ENCODE data around the gene NIP7.
"Not testable (repeated sequence)": the region's sequence is repeated elsewhere in the genome, so short reads cannot be mapped to it uniquely, and the experiment has no call there.

The NIP7 gene

GRCh38 chr16:69338557-69339288, 849 bp upstream of the NIP7 start:
- Histone ChIP-seq H3K27me3 (ENCODE audit: insufficient read depth, low read length) (no peaks in the 10 kb centered on the region), H3K9me3 (ENCODE audit: low read length) (no peaks in the 10 kb centered on the region), H3K36me3 (ENCODE audit: insufficient read depth, low read length) (peaks cover 59% of the 10 kb centered on the region), H3K4me1 (ENCODE audit: insufficient read depth, low read length) (peaks cover 17% of the 10 kb centered on the region), H2AFZ (ENCODE audit: low read depth, low read length) (peak overlapping the region; percentile 55), H3K4me3 (ENCODE audit: low read length) (peak overlapping the region; percentile 80)

GRCh38 chr16:69340095-69340644, 598 bp downstream of the NIP7 start:
- Histone ChIP-seq H2AFZ (ENCODE audit: low read depth, low read length) (peak overlapping the region; percentile 6), H3K27me3 (ENCODE audit: insufficient read depth, low read length) (no peaks in the 10 kb centered on the region), H3K4me3 (ENCODE audit: low read length) (peak overlapping the region; percentile 80), H3K4me1 (ENCODE audit: insufficient read depth, low read length) (peaks cover 17% of the 10 kb centered on the region), H3K36me3 (ENCODE audit: insufficient read depth, low read length) (peaks cover 44% of the 10 kb centered on the region), H3K9me3 (ENCODE audit: low read length) (no peaks in the 10 kb centered on the region)

GRCh38 chr16:69344171-69344570, 4.6 kb downstream of the NIP7 start:
- H3K36me3 ChIP-seq (ENCODE audit: insufficient read depth, low read length): peaks cover 32% of the 10 kb centered on the region
- no peaks in the 10 kb centered on the region for H3K9me3 ChIP-seq (ENCODE audit: low read length)
- peaks cover 10% of the 10 kb centered on the region for H3K4me1 ChIP-seq (ENCODE audit: insufficient read depth, low read length)

GRCh38 chr16:69345923-69346322, 6.4 kb downstream of the NIP7 start:
- no peak overlapping the region for H2AFZ ChIP-seq (ENCODE audit: low read depth, low read length)
- no peaks in the 10 kb centered on the region for H3K27me3 ChIP-seq (ENCODE audit: insufficient read depth, low read length)
- peaks cover 39% of the 10 kb centered on the region for H3K36me3 ChIP-seq (ENCODE audit: insufficient read depth, low read length)
- H3K4me1 ChIP-seq (ENCODE audit: insufficient read depth, low read length): peaks cover under 1% of the 10 kb centered on the region
- H3K9me3 ChIP-seq (ENCODE audit: low read length): no peaks in the 10 kb centered on the region
- no peak overlapping the region for H3K4me3 ChIP-seq (ENCODE audit: low read length)

More at GRCh38 chr16:69344171-69344570, 4.6 kb downstream of the NIP7 start:
- Histone ChIP-seq H3K4me3 (ENCODE audit: low read length) (no peak overlapping the region), H2AFZ (ENCODE audit: low read depth, low read length) (no peak overlapping the region), H3K27me3 (ENCODE audit: insufficient read depth, low read length) (no peaks in the 10 kb centered on the region)

- Histone ChIP-seq H3K4me3 (ENCODE audit: low read length) (no peak overlapping the region), H2AFZ (ENCODE audit: low read depth, low read length) (no peak overlapping the region), H3K36me3 (ENCODE audit: insufficient read depth, low read length) (peaks cover 34% of the 10 kb centered on the region), H3K9me3 (ENCODE audit: low read length) (no peaks in the 10 kb centered on the region), H3K4me1 (ENCODE audit: insufficient read depth, low read length) (no peaks in the 10 kb centered on the region), H3K27me3 (ENCODE audit: insufficient read depth, low read length) (no peaks in the 10 kb centered on the region)
Measured at GRCh38 chr16:69346683-69347082, 7.1 kb downstream of the NIP7 start.

GRCh38 chr16:69348222-69348621, 8.7 kb downstream of the NIP7 start:
- H3K4me3 ChIP-seq (ENCODE audit: low read length): no peak overlapping the region
- H2AFZ ChIP-seq (ENCODE audit: low read depth, low read length): no peak overlapping the region
- H3K27me3 ChIP-seq (ENCODE audit: insufficient read depth, low read length): no peaks in the 10 kb centered on the region
- no peaks in the 10 kb centered on the region for H3K9me3 ChIP-seq (ENCODE audit: low read length)
- H3K4me1 ChIP-seq (ENCODE audit: insufficient read depth, low read length): no peaks in the 10 kb centered on the region
- peaks cover 28% of the 10 kb centered on the region for H3K36me3 ChIP-seq (ENCODE audit: insufficient read depth, low read length)

- Histone ChIP-seq H3K4me1 (ENCODE audit: insufficient read depth, low read length) (no peaks in the 10 kb centered on the region), H3K9me3 (ENCODE audit: low read length) (no peaks in the 10 kb centered on the region), H2AFZ (ENCODE audit: low read depth, low read length) (no peak overlapping the region), H3K27me3 (ENCODE audit: insufficient read depth, low read length) (no peaks in the 10 kb centered on the region), H3K4me3 (ENCODE audit: low read length) (no peak overlapping the region), H3K36me3 (ENCODE audit: insufficient read depth, low read length) (peaks cover 26% of the 10 kb centered on the region)
Measured at GRCh38 chr16:69349536-69349935, 10.0 kb downstream of the NIP7 start.

GRCh38 chr16:69350536-69351133, 11.1 kb downstream of the NIP7 start:
- H3K4me3 ChIP-seq (ENCODE audit: low read length): no peak overlapping the region
- H3K9me3 ChIP-seq (ENCODE audit: low read length): no peaks in the 10 kb centered on the region
- peaks cover 31% of the 10 kb centered on the region for H3K36me3 ChIP-seq (ENCODE audit: insufficient read depth, low read length)
- H2AFZ ChIP-seq (ENCODE audit: low read depth, low read length): no peak overlapping the region
- H3K27me3 ChIP-seq (ENCODE audit: insufficient read depth, low read length): no peaks in the 10 kb centered on the region
- H3K4me1 ChIP-seq (ENCODE audit: insufficient read depth, low read length): no peaks in the 10 kb centered on the region

- Histone ChIP-seq H3K27me3 (ENCODE audit: insufficient read depth, low read length) (no peaks in the 10 kb centered on the region), H3K4me1 (ENCODE audit: insufficient read depth, low read length) (no peaks in the 10 kb centered on the region), H3K9me3 (ENCODE audit: low read length) (no peaks in the 10 kb centered on the region), H3K4me3 (ENCODE audit: low read length) (no peak within 1 kb of the TSS), H3K36me3 (ENCODE audit: insufficient read depth, low read length) (peaks cover 38% of the 10 kb centered on the region), H2AFZ (ENCODE audit: low read depth, low read length) (no peak within 1 kb of the TSS)
Measured at GRCh38 chr16:69351309-69352027, 11.9 kb downstream of the NIP7 start, which contains the start of gene TMED6. Gene TMED6, minus strand, starts transcription at chr16:69351786. Its CDS starts 33 bp downstream, at chr16:69351753.

- H3K27me3 ChIP-seq (ENCODE audit: insufficient read depth, low read length); H3K9me3 ChIP-seq (ENCODE audit: low read length); H2AFZ ChIP-seq (ENCODE audit: low read depth, low read length); H3K4me1 ChIP-seq (ENCODE audit: insufficient read depth, low read length); H3K4me3 ChIP-seq (ENCODE audit: low read length): not testable (repeated sequence)
- H3K36me3 ChIP-seq (ENCODE audit: insufficient read depth, low read length): peaks cover 32% of the 10 kb centered on the region
Measured at GRCh38 chr16:69360070-69360469, 20.5 kb downstream of the NIP7 start.

GRCh38 chr16:69363281-69363717, 23.7 kb downstream of the NIP7 start:
- H3K9me3 ChIP-seq (ENCODE audit: low read length): no peaks in the 10 kb centered on the region
- H3K4me3 ChIP-seq (ENCODE audit: low read length): no peak overlapping the region
- peaks cover 51% of the 10 kb centered on the region for H3K36me3 ChIP-seq (ENCODE audit: insufficient read depth, low read length)
- no peaks in the 10 kb centered on the region for H3K4me1 ChIP-seq (ENCODE audit: insufficient read depth, low read length)
- H2AFZ ChIP-seq (ENCODE audit: low read depth, low read length): no peak overlapping the region
- no peaks in the 10 kb centered on the region for H3K27me3 ChIP-seq (ENCODE audit: insufficient read depth, low read length)

- Histone ChIP-seq H3K4me1 (ENCODE audit: insufficient read depth, low read length) (no peaks in the 10 kb centered on the region), H3K4me3 (ENCODE audit: low read length) (no peak overlapping the region), H3K9me3 (ENCODE audit: low read length) (no peaks in the 10 kb centered on the region), H3K36me3 (ENCODE audit: insufficient read depth, low read length) (peaks cover 58% of the 10 kb centered on the region), H3K27me3 (ENCODE audit: insufficient read depth, low read length) (no peaks in the 10 kb centered on the region), H2AFZ (ENCODE audit: low read depth, low read length) (no peak overlapping the region)
Measured at GRCh38 chr16:69364088-69364487, 24.5 kb downstream of the NIP7 start.

GRCh38 chr16:69365901-69366300, 26.3 kb downstream of the NIP7 start:
- H3K9me3 ChIP-seq (ENCODE audit: low read length): no peaks in the 10 kb centered on the region
- no peaks in the 10 kb centered on the region for H3K27me3 ChIP-seq (ENCODE audit: insufficient read depth, low read length)
- H2AFZ ChIP-seq (ENCODE audit: low read depth, low read length): no peak overlapping the region
- H3K4me3 ChIP-seq (ENCODE audit: low read length): no peak overlapping the region
- no peaks in the 10 kb centered on the region for H3K4me1 ChIP-seq (ENCODE audit: insufficient read depth, low read length)
- H3K36me3 ChIP-seq (ENCODE audit: insufficient read depth, low read length): peaks cover 71% of the 10 kb centered on the region

Data from neuron (in vitro differentiated cells).